PFSK-1 (cell line): ENCODE results near the gene IKZF3.

Experiments used
- FOXP2 ChIP-seq: optimal IDR thresholded peaks from 2 replicates; pipeline ENCODE3; 2011; ENCODE audit warnings: borderline replicate concordance, control low read depth, inconsistent platforms; ENCODE audit not compliant: insufficient read depth; ENCODE audit errors: extremely low read length, extremely low read depth
- POLR2AphosphoS5 ChIP-seq: IDR thresholded peaks from 2 replicates; pipeline ENCODE4 v1.6.1; 2012; ENCODE audit warnings: low read depth, mild to moderate bottlenecking, control low read depth, low read length, moderate library complexity
- REST ChIP-seq, 2 experiments: IDR thresholded peaks; 2 replicates each; pipeline versions ENCODE4 v1.6.1 to v1.8.0; 2011 to 2012; ENCODE audit warnings: low read depth in 2 of 2, low read length in 2 of 2, control low read depth in 1 of 2, inconsistent platforms in 1 of 2, mild to moderate bottlenecking in 1 of 2, moderate library complexity in 1 of 2; ENCODE audit not compliant: insufficient read depth in 1 of 2
- SIN3A ChIP-seq: IDR thresholded peaks from 2 replicates; pipeline ENCODE4 v1.6.1; 2012; ENCODE audit warnings: mild to moderate bottlenecking, low read length, moderate library complexity, borderline replicate concordance; ENCODE audit not compliant: insufficient read depth
- TAF1 ChIP-seq: IDR thresholded peaks from 2 replicates; pipeline ENCODE4 v1.6.1; 2012; ENCODE audit warnings: low read length, control low read depth, borderline replicate concordance; ENCODE audit not compliant: insufficient read depth

Gene IKZF3

GRCh38 chr17:39800540-39800939 lies 63.6 kb downstream of the IKZF3 start:
- TF ChIP-seq REST (IDR thresholded peaks at IDR 0.05; ENCODE audit: insufficient read depth in 1 of 2, low read depth in 2 of 2, low read length in 2 of 2) (no peak), SIN3A (no peak), TAF1 (no peak), POLR2AphosphoS5 (no peak), FOXP2 (no peak)

GRCh38 chr17:39799395-39799794 lies 64.7 kb downstream of the IKZF3 start:
- TF ChIP-seq POLR2AphosphoS5 (no peak), SIN3A (no peak), FOXP2 (no peak), TAF1 (no peak), REST (IDR thresholded peaks at IDR 0.05; ENCODE audit: insufficient read depth in 1 of 2, low read depth in 2 of 2, low read length in 2 of 2) (no peak)

- TF ChIP-seq FOXP2 = no peak
- no peak for TF ChIP-seq TAF1
- TF ChIP-seq POLR2AphosphoS5 = no peak
- TF ChIP-seq SIN3A = no peak
- no peak for TF ChIP-seq REST (IDR thresholded peaks at IDR 0.05; ENCODE audit: insufficient read depth in 1 of 2, low read depth in 2 of 2, low read length in 2 of 2)
Observed at GRCh38 chr17:39794249-39794970, 69.7 kb downstream of the IKZF3 start.

GRCh38 chr17:39793301-39793872 lies 70.7 kb downstream of the IKZF3 start:
- TF ChIP-seq SIN3A (no peak), REST (IDR thresholded peaks at IDR 0.05; ENCODE audit: insufficient read depth in 1 of 2, low read depth in 2 of 2, low read length in 2 of 2) (no peak), POLR2AphosphoS5 (no peak), FOXP2 (no peak), TAF1 (no peak)
